Pancreas (tissue), 10 donors: ENCODE results near the gene C1orf167. TPM values are rescaled to one million over a fixed set of nuclear protein-coding genes. Genes with fewer than 3 reads are reported as not detected.

ENCODE experiments used
- ATAC-seq, 4 donors: fragments of 200-7000 bp; cut with Tn5 transposase; one replicate each; pipeline versions ENCODE4 v1.8.0 to v1.9.1; 2020; ENCODE audit warnings: mild to moderate bottlenecking in 4 of 4, moderate library complexity in 4 of 4
- DNase-seq, 6 donors: peaks; one replicate each; pipeline ENCODE4 v3.0.0-alpha.2; 2020
- FAIRE-seq: peaks from 2 replicates; lab custom pipeline; 2012; peaks lifted over from hg19 to GRCh38; lab: Jason Lieb, UNC
- H3K27ac ChIP-seq, 4 donors: fragments of 200-600 bp; sonication (generic); 1 replicate in 3 of 4; 2 replicates in 1 of 4; pipeline versions ENCODE4 v1.5.0 to v1.8.0; 2020
- H3K27me3 ChIP-seq, 4 donors: fragments of 200-600 bp; one replicate each; pipeline ENCODE4 v1.8.0; 2021
- H3K36me3 ChIP-seq, 3 donors: fragments of 200-600 bp; sonication (generic) in 1 of 3; one replicate each; pipeline versions ENCODE4 v1.5.0 to v1.8.0; 2020 to 2021
- H3K4me1 ChIP-seq, 3 donors: fragments of 200-600 bp; one replicate each; pipeline ENCODE4 v1.8.0; 2021
- H3K4me3 ChIP-seq, 4 donors: fragments of 200-600 bp; sonication (generic) in 2 of 4; one replicate each; pipeline versions ENCODE4 v1.5.0 to v1.8.0; 2020 to 2021
- H3K9me3 ChIP-seq, 4 donors: fragments of 200-600 bp; one replicate each; pipeline ENCODE4 v1.8.0; 2021
- CTCF ChIP-seq, 4 donors: fragments of 200-600 bp; sonication (generic) in 3 of 4; IDR thresholded peaks; one replicate each; pipeline versions ENCODE4 v1.5.0 to v1.8.0; 2021; ENCODE audit warnings: antibody characterized with exemption in 4 of 4
- WGBS, 2 donors: extraction: QIAGEN DNeasy Blood & Tissue Kit; methylation state at CpG; one replicate each; pipeline ENCODE4 v1.1.7; 2013; 5-methylcytosine and 5-hydroxymethylcytosine counted together
- intact Hi-C, 3 donors: fragments of 100-400 bp; cut with DNase I; formaldehyde crosslinking; loops; one replicate each; pipeline versions ENCODE4 v1.11.1 to v1.14.2; 2022
- polyA plus RNA-seq, 2 donors: library from polyadenylated mRNA; stranded (reverse); fragments of 200-250 nt; gene quantifications; one replicate each; pipeline ENCODE4 v1.2.3, GENCODE V29; 2013
- total RNA-seq, 6 donors: library from RNA; stranded (reverse); fragmentation: NEBNext Ultra II Directional in 4 of 6; extraction: Animal tissue kit (Norgen Biotek cat#: 25700) in 4 of 6; gene quantifications; one replicate each; pipeline versions ENCODE4 v1.2.1 to v1.2.4, GENCODE V29; 2021 to 2023
- donor health status: healthy with polysubstance abuse.
- donor health status: DM: no; HTN: no; CAD: no; lungs with moderate emphysema.
- donor health status: DM: no; HTN: no; CAD: no.
- donor health status: control.
- donor health status: control.
- donor health status: Bipolar disorder and iron deficiency.
- donor health status: DM: yes; HTN: yes; CAD: no.
- donor health status: DM: no; HTN: no; CAD: no.
- donor health status: DM: no; HTN: no; CAD: no.
- donor health status: DM: yes; HTN: yes; CAD: no.

Gene C1orf167
- total and polyA plus RNA-seq, 8 donors: 0.37 to 1.4 (median 0.85) TPM; not detected in 5

- WGBS, 2 donors: 60 to 63% methylated on average over 26 of the region's 26 CpGs
- FAIRE-seq: no peak
- intact Hi-C loops: loop anchor here in 1 of 3 donors (10.0 kb wide), 1 partner anchor 75 kb away; the partner anchor contains the start of genes FBXO2 and FBXO44
These were observed 32.2 kb upstream of the C1orf167 start for GRCh38 chr1:11729498-11730428.

GRCh38 chr1:11730429-11730891 is 31.5 kb upstream of the C1orf167 start:
- 64 to 81% methylated on average over 5 of the region's 5 CpGs for WGBS, 2 donors
- no peak overlapping the region for H3K4me3 ChIP-seq
- H3K9me3 ChIP-seq: no peaks in the 10 kb centered on the region
- H3K27ac ChIP-seq: no peak overlapping the region
- H3K27me3 ChIP-seq: no peaks in the 10 kb centered on the region
- no peaks in the 10 kb centered on the region for H3K4me1 ChIP-seq
- DNase-seq (no peak), FAIRE-seq (no peak), ATAC-seq (peak in 3 of 4 donors; percentile 43 to 72 (median 70))
- H3K36me3 ChIP-seq: no peaks in the 10 kb centered on the region
- no peak for TF ChIP-seq CTCF (IDR thresholded peaks at IDR 0.05)
- intact Hi-C loops: no loop called here

More at GRCh38 chr1:11729498-11730428, 32.2 kb upstream of the C1orf167 start:
- no peaks in the 10 kb centered on the region for H3K36me3 ChIP-seq
- no peaks in the 10 kb centered on the region for H3K9me3 ChIP-seq
- no peak for DNase-seq
- H3K27ac ChIP-seq: no peak overlapping the region
- H3K27me3 ChIP-seq: no peaks in the 10 kb centered on the region
- no peak for TF ChIP-seq CTCF (IDR thresholded peaks at IDR 0.05)
- no peak overlapping the region for H3K4me3 ChIP-seq
- no peaks in the 10 kb centered on the region for H3K4me1 ChIP-seq
- peak in 2 of 4 donors; percentile 14 to 37 for ATAC-seq

GRCh38 chr1:11731691-11732283 is 30.2 kb upstream of the C1orf167 start:
- H3K9me3 ChIP-seq: no peaks in the 10 kb centered on the region
- 44 to 56% methylated on average over 16 of the region's 17 CpGs for WGBS, 2 donors
- intact Hi-C loops: no loop called here
- FAIRE-seq: no peak
- H3K4me1 ChIP-seq: peaks cover 0 to 1% (median under 1%) of the 10 kb centered on the region in 3 donors
- H3K4me3 ChIP-seq: peak overlapping the region in 1 of 4 donors; percentile 31
- no peak for TF ChIP-seq CTCF (IDR thresholded peaks at IDR 0.05)
- ATAC-seq: no peak
- H3K27me3 ChIP-seq: no peaks in the 10 kb centered on the region
- no peak for DNase-seq
- no peaks in the 10 kb centered on the region for H3K36me3 ChIP-seq
- H3K27ac ChIP-seq: no peak overlapping the region

- FAIRE-seq: no peak
- peaks cover 5 to 8% (median 6%) of the 10 kb centered on the region in 3 donors for H3K4me1 ChIP-seq
These were observed 28.7 kb upstream of the C1orf167 start for GRCh38 chr1:11733306-11733705.

More at GRCh38 chr1:11733306-11733705, 28.7 kb upstream of the C1orf167 start:
- DNase-seq (no peak), ATAC-seq (no peak)
- Histone ChIP-seq H3K27ac (no peak overlapping the region), H3K9me3 (no peaks in the 10 kb centered on the region), H3K4me3 (no peak overlapping the region), H3K36me3 (no peaks in the 10 kb centered on the region), H3K27me3 (no peaks in the 10 kb centered on the region)
- no peak for TF ChIP-seq CTCF (IDR thresholded peaks at IDR 0.05)
- intact Hi-C loops: no loop called here
- WGBS, 2 donors: 85 to 92% methylated on average over 3 of the region's 3 CpGs
